HEK293 (cell line): ENCODE data around the gene RNF135.
"Not testable (repeated sequence)": the region's sequence is repeated elsewhere in the genome, so short reads cannot be mapped to it uniquely, and the experiment has no call there.

Source experiments
- CTCF ChIA-PET: fragments of 350-600 bp; formaldehyde crosslinking; extraction: SDS; loops from one replicate; lab custom pipeline; 2021; ENCODE audit warnings: antibody characterized with exemption; lab: Yijun Ruan, JAX
- POLR2A ChIA-PET: fragments of 300-600 bp; formaldehyde crosslinking; extraction: SDS; loops from one replicate; lab custom pipeline; 2020; ENCODE audit warnings: antibody characterized with exemption, inconsistent platforms; lab: Yijun Ruan, JAX
- H3K27ac ChIP-seq: fragments of 200-500 bp; sonication (Bioruptor generic); 2 replicates; pipeline ENCODE4 v1.5.1; 2014; ENCODE audit warnings: low read depth, low read length, control low read depth, inconsistent platforms; ENCODE audit errors: extremely low read depth
- H3K36me3 ChIP-seq, 2 experiments: fragments of 200-500 bp in 1 of 2; sonication (Bioruptor generic) in 1 of 2; 1 replicate in 1 of 2; 2 replicates in 1 of 2; pipeline ENCODE4 v1.5.1; 2014 to 2017; ENCODE audit warnings: inconsistent platforms in 2 of 2, low read length in 2 of 2; ENCODE audit not compliant: control insufficient read depth in 2 of 2, insufficient read depth in 1 of 2
- H3K4me1 ChIP-seq: fragments of 200-500 bp; sonication (Bioruptor generic); 2 replicates; pipeline ENCODE4 v1.5.1; 2014; ENCODE audit warnings: mild to moderate bottlenecking, low read length, inconsistent platforms; ENCODE audit not compliant: control insufficient read depth, insufficient read depth
- H3K4me3 ChIP-seq: 2 replicates; pipeline ENCODE4 v1.5.1; 2011; ENCODE audit warnings: low read depth, mild to moderate bottlenecking, control low read depth, low read length, moderate library complexity
- H3K9me3 ChIP-seq: fragments of 200-500 bp; sonication (Bioruptor generic); 2 replicates; pipeline ENCODE4 v1.5.1; 2014; ENCODE audit warnings: low read depth, low read length, inconsistent platforms; ENCODE audit not compliant: control insufficient read depth, insufficient read depth
- EGR2 ChIP-seq: fragments of 450-650 bp; formaldehyde crosslinking; IDR thresholded peaks from 2 replicates; pipeline ENCODE4 v1.5.1; 2016; ENCODE audit warnings: low read depth, missing biosample characterization, missing genetic modification characterization
- REST ChIP-seq: fragments of 450-650 bp; formaldehyde crosslinking; IDR thresholded peaks from 2 replicates; pipeline ENCODE4 v1.5.1; 2016; ENCODE audit warnings: missing biosample characterization, missing genetic modification characterization
- SALL2 ChIP-seq: fragments of 450-650 bp; formaldehyde crosslinking; IDR thresholded peaks from 2 replicates; pipeline ENCODE4 v1.5.0; 2017; ENCODE audit warnings: missing biosample characterization, mild to moderate bottlenecking, missing genetic modification characterization, borderline replicate concordance
- ZBTB1 ChIP-seq: fragments of 450-650 bp; formaldehyde crosslinking; IDR thresholded peaks from 2 replicates; pipeline ENCODE4 v1.5.1; 2016; ENCODE audit warnings: missing biosample characterization, missing genetic modification characterization
- ZNF140 ChIP-seq: fragments of 450-650 bp; formaldehyde crosslinking; IDR thresholded peaks from 2 replicates; pipeline ENCODE4 v1.5.1; 2016; ENCODE audit warnings: missing biosample characterization, missing genetic modification characterization
- ZNF16 ChIP-seq: fragments of 450-650 bp; formaldehyde crosslinking; IDR thresholded peaks from 2 replicates; pipeline ENCODE4 v1.5.1; 2016; ENCODE audit warnings: low read depth, missing biosample characterization, missing genetic modification characterization
- ZNF202 ChIP-seq: fragments of 450-650 bp; formaldehyde crosslinking; IDR thresholded peaks from 2 replicates; pipeline ENCODE4 v1.5.1; 2016; ENCODE audit warnings: missing biosample characterization, missing genetic modification characterization, borderline replicate concordance
- ZNF266 ChIP-seq: fragments of 450-650 bp; formaldehyde crosslinking; IDR thresholded peaks from 2 replicates; pipeline ENCODE4 v1.5.1; 2016; ENCODE audit warnings: missing biosample characterization, missing genetic modification characterization, low read depth
- ZNF362 ChIP-seq: fragments of 450-650 bp; formaldehyde crosslinking; IDR thresholded peaks from 2 replicates; pipeline ENCODE4 v1.5.1; 2016; ENCODE audit warnings: missing biosample characterization, missing genetic modification characterization
- ZNF391 ChIP-seq: fragments of 450-650 bp; formaldehyde crosslinking; IDR thresholded peaks from 2 replicates; pipeline ENCODE4 v1.5.1; 2016; ENCODE audit warnings: low read depth, missing biosample characterization, missing genetic modification characterization, borderline replicate concordance
- ZNF394 ChIP-seq: fragments of 450-650 bp; formaldehyde crosslinking; IDR thresholded peaks from 2 replicates; pipeline ENCODE4 v1.5.1; 2016; ENCODE audit warnings: missing biosample characterization, missing genetic modification characterization, mild to moderate bottlenecking, moderate library complexity, borderline replicate concordance
- ZNF426 ChIP-seq: fragments of 450-650 bp; formaldehyde crosslinking; IDR thresholded peaks from 2 replicates; pipeline ENCODE4 v1.5.1; 2017; ENCODE audit warnings: missing biosample characterization, missing genetic modification characterization, mild to moderate bottlenecking, inconsistent platforms, moderate library complexity
- ZNF433 ChIP-seq: fragments of 450-650 bp; formaldehyde crosslinking; IDR thresholded peaks from 2 replicates; pipeline ENCODE4 v1.5.1; 2016; ENCODE audit warnings: missing biosample characterization, missing genetic modification characterization, low read depth
- ZNF518A ChIP-seq: fragments of 450-650 bp; formaldehyde crosslinking; conservative IDR thresholded peaks from 2 replicates; pipeline ENCODE4 v1.5.1; 2016; ENCODE audit warnings: low read depth, missing biosample characterization, missing genetic modification characterization
- ZNF560 ChIP-seq: fragments of 450-650 bp; formaldehyde crosslinking; IDR thresholded peaks from 2 replicates; pipeline ENCODE4 v1.5.1; 2017; ENCODE audit warnings: missing biosample characterization, missing genetic modification characterization, borderline replicate concordance
- ZNF596 ChIP-seq: fragments of 450-650 bp; IDR thresholded peaks from 2 replicates; pipeline ENCODE4 v1.5.0; 2018; ENCODE audit warnings: missing biosample characterization, mild to moderate bottlenecking, missing genetic modification characterization, moderate library complexity
- ZNF623 ChIP-seq: fragments of 450-650 bp; formaldehyde crosslinking; IDR thresholded peaks from 2 replicates; pipeline ENCODE4 v1.5.1; 2016; ENCODE audit warnings: missing biosample characterization, missing genetic modification characterization
- ZNF639 ChIP-seq: fragments of 450-650 bp; formaldehyde crosslinking; IDR thresholded peaks from 2 replicates; pipeline ENCODE4 v1.5.1; 2016; ENCODE audit warnings: missing biosample characterization, missing genetic modification characterization
- ZNF654 ChIP-seq: fragments of 450-650 bp; formaldehyde crosslinking; IDR thresholded peaks from 2 replicates; pipeline ENCODE4 v1.5.1; 2016; ENCODE audit warnings: low read depth, missing biosample characterization, missing genetic modification characterization
- ZNF658 ChIP-seq: fragments of 450-650 bp; formaldehyde crosslinking; IDR thresholded peaks from 2 replicates; pipeline ENCODE4; 2016; ENCODE audit warnings: missing biosample characterization, missing genetic modification characterization
- ZNF664 ChIP-seq: fragments of 450-650 bp; formaldehyde crosslinking; IDR thresholded peaks from 2 replicates; pipeline ENCODE4 v1.5.1; 2016; ENCODE audit warnings: missing biosample characterization, missing genetic modification characterization
- ZNF777 ChIP-seq: fragments of 450-650 bp; formaldehyde crosslinking; IDR thresholded peaks from 2 replicates; pipeline ENCODE4 v1.5.1; 2017; ENCODE audit warnings: missing biosample characterization, missing genetic modification characterization, borderline replicate concordance

RNF135 gene

GRCh38 chr17:30929081-30929633 is 41.7 kb upstream of the RNF135 start:
- TF ChIP-seq EGR2 (tag by site-specific recombination) (no peak), ZNF639 (no peak), ZNF16 (no peak), ZNF596 (tag by site-specific recombination) (no peak), SALL2 (tag by site-specific recombination) (no peak), ZNF391 (no peak), ZNF658 (no peak), ZNF362 (tag by site-specific recombination) (no peak), ZNF777 (no peak)
- no peaks in the 10 kb centered on the region for H3K9me3 ChIP-seq
- H3K4me1 ChIP-seq, result no peaks in the 10 kb centered on the region
- H3K36me3 ChIP-seq, result peaks cover 0 to 57% of the 10 kb centered on the region in 2 experiments; a peak in 2 of 3 replicates
- ChIA-PET POLR2A (interaction anchor here (0.6 to 0.8 kb wide), 2 partner anchors 23 to 219 kb away, joined by 3 to 4 read pairs; partner anchors contain the start of gene TEFM), CTCF (interaction anchor here (0.6 kb wide), 2 partner anchors 53 to 78 kb away, joined by 3 read pairs; no protein-coding TSS in a partner anchor)
- H3K4me3 ChIP-seq, result no peak overlapping the region
- no peak overlapping the region for H3K27ac ChIP-seq

- CTCF ChIA-PET, result interaction anchor here (0.6 kb wide), 1 partner anchor 10 kb away, joined by 3 read pairs; no protein-coding TSS in a partner anchor
- not testable (repeated sequence) for H3K4me3 ChIP-seq, H3K27ac ChIP-seq, H3K9me3 ChIP-seq, H3K4me1 ChIP-seq
- POLR2A ChIA-PET, result interaction anchor here (0.6 kb wide), 1 partner anchor 47 kb away, joined by 3 read pairs; no protein-coding TSS in a partner anchor
- H3K36me3 ChIP-seq, result peaks cover 6 to 60% of the 10 kb centered on the region in 2 experiments
- TF ChIP-seq REST (tag by site-specific recombination) (0 out of 2 replicates have a peak, but pooled peaks have one; percentile 31), ZNF426 (tag by site-specific recombination) (peak; percentile 71), ZNF654 (tag by site-specific recombination) (peak; percentile 33; the same call in 1 of the 2 replicates), ZBTB1 (0 out of 2 replicates have a peak, but pooled peaks have one; percentile 29), ZNF266 (tag by site-specific recombination) (0 out of 2 replicates have a peak, but pooled peaks have one; percentile 37), ZNF560 (tag by site-specific recombination) (peak; percentile 53; the same call in 1 of the 2 replicates), ZNF140 (tag by site-specific recombination) (peak; percentile 59), ZNF518A (tag by site-specific recombination) (peak; percentile 79), ZNF433 (tag by site-specific recombination) (0 out of 2 replicates have a peak, but pooled peaks have one; percentile 22), ZNF623 (peak; percentile 61), ZNF202 (tag by site-specific recombination) (0 out of 2 replicates have a peak, but pooled peaks have one; percentile 70), ZNF664 (tag by site-specific recombination) (peak; percentile 44; the same call in 1 of the 2 replicates), ZNF394 (tag by site-specific recombination) (peak; percentile 89; the same call in 1 of the 2 replicates)
Observed at GRCh38 chr17:30929861-30930260, 41.0 kb upstream of the RNF135 start.
